T-helper 2 cell treated with Interferon-gamma antibody and Interleukin-4, amounts not matched to agents 100 ng/mL and 5 ng/mL, for 36 hours (primary cell): ENCODE data around the gene SLC8A1. TPM values are rescaled to one million over a fixed set of nuclear protein-coding genes. Genes with fewer than 3 reads are reported as not detected.

ENCODE experiments used
- intact Hi-C: fragments of 100-400 bp; cut with micrococcal nuclease; formaldehyde crosslinking; loops from one replicate; pipeline ENCODE4 v1.15.1; 2023
- total RNA-seq: library from RNA; stranded (reverse); gene quantifications from 2 replicates; pipeline ENCODE4 v1.2.3, GENCODE V29; 2022

Gene SLC8A1
- total RNA-seq, 1 donor from 2014 or later = 1.8 TPM

- intact Hi-C loops = loop anchor here (10.0 kb wide), 1 partner anchor 307 kb away; no protein-coding TSS in a partner anchor
Observed at GRCh38 chr2:40248294-40248693, 203.6 kb downstream of the SLC8A1 start.

- intact Hi-C loops = loop anchor here (10.0 kb wide), 1 partner anchor 310 kb away; no protein-coding TSS in a partner anchor
Observed at GRCh38 chr2:40244675-40245074, 207.2 kb downstream of the SLC8A1 start.

- intact Hi-C loops = loop anchor here (10.0 kb wide), 1 partner anchor 311 kb away; no protein-coding TSS in a partner anchor
Observed at GRCh38 chr2:40244251-40244650, 207.6 kb downstream of the SLC8A1 start.

GRCh38 chr2:40243581-40244187, 208.2 kb downstream of the SLC8A1 start:
- intact Hi-C loops = loop anchor here (10.0 kb wide), 1 partner anchor 311 kb away; no protein-coding TSS in a partner anchor

GRCh38 chr2:40242315-40242714, 209.6 kb downstream of the SLC8A1 start:
- intact Hi-C loops = loop anchor here (10.0 kb wide), 1 partner anchor 312 kb away; no protein-coding TSS in a partner anchor

- intact Hi-C loops = loop anchor here (10.0 kb wide), 1 partner anchor 315 kb away; no protein-coding TSS in a partner anchor
Observed at GRCh38 chr2:40240070-40240469, 211.8 kb downstream of the SLC8A1 start.

GRCh38 chr2:40230707-40231432, 221.0 kb downstream of the SLC8A1 start:
- intact Hi-C loops = no loop called here

- intact Hi-C loops = no loop called here
Observed at GRCh38 chr2:40230186-40230585, 221.7 kb downstream of the SLC8A1 start.

GRCh38 chr2:40228310-40228709, 223.6 kb downstream of the SLC8A1 start:
- intact Hi-C loops = no loop called here

GRCh38 chr2:40227210-40227609, 224.7 kb downstream of the SLC8A1 start:
- intact Hi-C loops = no loop called here

- intact Hi-C loops = no loop called here
Observed at GRCh38 chr2:40226637-40227036, 225.3 kb downstream of the SLC8A1 start.

- intact Hi-C loops = no loop called here
Observed at GRCh38 chr2:40225670-40226210, 226.2 kb downstream of the SLC8A1 start.

- intact Hi-C loops = no loop called here
Observed at GRCh38 chr2:40224318-40224717, 227.6 kb downstream of the SLC8A1 start.

GRCh38 chr2:40220177-40220925, 231.5 kb downstream of the SLC8A1 start:
- intact Hi-C loops = no loop called here

- intact Hi-C loops = no loop called here
Observed at GRCh38 chr2:40219141-40219540, 232.7 kb downstream of the SLC8A1 start.

- intact Hi-C loops = no loop called here
Observed at GRCh38 chr2:40218679-40219078, 233.2 kb downstream of the SLC8A1 start.

GRCh38 chr2:40213619-40214018, 238.3 kb downstream of the SLC8A1 start:
- intact Hi-C loops = no loop called here

GRCh38 chr2:40213071-40213470, 238.8 kb downstream of the SLC8A1 start:
- intact Hi-C loops = no loop called here

GRCh38 chr2:40210968-40211353, 240.9 kb downstream of the SLC8A1 start:
- intact Hi-C loops = no loop called here

- intact Hi-C loops = no loop called here
Observed at GRCh38 chr2:40210344-40210967, 241.4 kb downstream of the SLC8A1 start.

- intact Hi-C loops = no loop called here
Observed at GRCh38 chr2:40209761-40210160, 242.1 kb downstream of the SLC8A1 start.
